PC-9 (cell line): ENCODE results near the gene C1orf159. TPM values are rescaled to one million over a fixed set of nuclear protein-coding genes. Genes with fewer than 3 reads are reported as not detected.

ENCODE experiments used
- BruUV-seq: library from RNA; stranded (reverse); fragments of 400-500 nt; replicated peaks from 2 replicates; lab custom pipeline; 2021; lab: Mats Ljungman, UMichigan
- CTCF ChIA-PET: fragments of 300-600 bp; sonication (Branson Sonifier 250); formaldehyde crosslinking; loops from one replicate; lab custom pipeline; 2022; ENCODE audit warnings: antibody characterized with exemption; lab: Charles Lee
- POLR2A ChIA-PET: fragments of 300-600 bp; sonication (Branson Sonifier 250); formaldehyde crosslinking; loops from one replicate; lab custom pipeline; 2022; ENCODE audit warnings: antibody characterized with exemption; ENCODE audit not compliant: unreplicated experiment; lab: Charles Lee
- DNase-seq, 2 experiments: peaks; one replicate each; pipeline versions ENCODE4 v3.0.0 to v3.0.0-alpha.2; 2015 to 2022; ENCODE audit warnings: mixed read lengths in 1 of 2
- H2AFZ ChIP-seq: fragments of 200-600 bp; sonication (generic); 2 replicates; pipeline ENCODE4 v1.8.1; 2017; ENCODE audit warnings: antibody characterized with exemption
- H3F3A ChIP-seq: fragments of 200-600 bp; sonication (generic); 2 replicates; pipeline ENCODE4 v1.8.1; 2017; ENCODE audit warnings: antibody characterized with exemption, mild to moderate bottlenecking, low read depth; ENCODE audit not compliant: insufficient read depth
- H3K27ac ChIP-seq: fragments of 200-600 bp; sonication (generic); 2 replicates; pipeline ENCODE4 v1.6.1; 2016; ENCODE audit warnings: mixed run types
- H3K27me3 ChIP-seq: fragments of 200-600 bp; sonication (generic); 2 replicates; pipeline ENCODE4 v1.6.1; 2016; ENCODE audit warnings: low read depth, mixed run types; ENCODE audit not compliant: insufficient read depth
- H3K36me3 ChIP-seq: fragments of 200-600 bp; sonication (generic); 2 replicates; pipeline ENCODE4 v1.6.1; 2016; ENCODE audit warnings: low read depth, mixed run types
- H3K4me1 ChIP-seq: fragments of 200-600 bp; sonication (generic); replicated peaks from 2 replicates; pipeline ENCODE4 v1.6.1; 2016; ENCODE audit warnings: mixed run types; ENCODE audit not compliant: insufficient read depth
- H3K4me2 ChIP-seq: fragments of 200-600 bp; sonication (generic); 2 replicates; pipeline ENCODE4 v1.6.1; 2017; ENCODE audit warnings: mixed run types
- H3K4me3 ChIP-seq: fragments of 200-600 bp; sonication (generic); 2 replicates; pipeline ENCODE4 v1.6.1; 2016; ENCODE audit warnings: mixed run types
- H3K79me2 ChIP-seq: fragments of 200-600 bp; sonication (generic); 2 replicates; pipeline ENCODE4 v1.6.1; 2017; ENCODE audit warnings: low read depth, mixed run types
- H3K9me2 ChIP-seq: fragments of 200-600 bp; sonication (generic); 2 replicates; pipeline ENCODE4 v1.8.1; 2017; ENCODE audit warnings: mild to moderate bottlenecking; ENCODE audit not compliant: insufficient read depth
- H3K9me3 ChIP-seq: fragments of 200-600 bp; sonication (generic); 2 replicates; pipeline ENCODE4 v1.8.1; 2016; ENCODE audit warnings: low read depth; ENCODE audit not compliant: insufficient read depth
- H4K20me1 ChIP-seq: fragments of 200-600 bp; sonication (generic); 2 replicates; pipeline ENCODE4 v1.8.1; 2017; ENCODE audit not compliant: insufficient read depth
- CTCF ChIP-seq: fragments of 200-600 bp; sonication (generic); conservative IDR thresholded peaks from 2 replicates; pipeline ENCODE4 v1.6.1; 2017; ENCODE audit warnings: mixed run types, antibody characterized with exemption, mild to moderate bottlenecking, moderate library complexity
- EZH2 ChIP-seq: fragments of 200-600 bp; sonication (generic); IDR thresholded peaks from 2 replicates; pipeline ENCODE4 v1.8.0; 2017; ENCODE audit warnings: antibody characterized with exemption, low read depth
- intact Hi-C: fragments of 100-400 bp; cut with micrococcal nuclease; formaldehyde crosslinking; loops from one replicate; pipeline ENCODE4 v1.10.0; 2022; ENCODE audit not compliant: unreplicated experiment
- total RNA-seq: library from RNA; stranded (reverse); gene quantifications from 2 replicates; pipeline ENCODE4 v1.2.3, GENCODE V29; 2021

The C1orf159 gene
- total RNA-seq, 1 experiment from 2014 or later = 31.1 TPM

DNA sequence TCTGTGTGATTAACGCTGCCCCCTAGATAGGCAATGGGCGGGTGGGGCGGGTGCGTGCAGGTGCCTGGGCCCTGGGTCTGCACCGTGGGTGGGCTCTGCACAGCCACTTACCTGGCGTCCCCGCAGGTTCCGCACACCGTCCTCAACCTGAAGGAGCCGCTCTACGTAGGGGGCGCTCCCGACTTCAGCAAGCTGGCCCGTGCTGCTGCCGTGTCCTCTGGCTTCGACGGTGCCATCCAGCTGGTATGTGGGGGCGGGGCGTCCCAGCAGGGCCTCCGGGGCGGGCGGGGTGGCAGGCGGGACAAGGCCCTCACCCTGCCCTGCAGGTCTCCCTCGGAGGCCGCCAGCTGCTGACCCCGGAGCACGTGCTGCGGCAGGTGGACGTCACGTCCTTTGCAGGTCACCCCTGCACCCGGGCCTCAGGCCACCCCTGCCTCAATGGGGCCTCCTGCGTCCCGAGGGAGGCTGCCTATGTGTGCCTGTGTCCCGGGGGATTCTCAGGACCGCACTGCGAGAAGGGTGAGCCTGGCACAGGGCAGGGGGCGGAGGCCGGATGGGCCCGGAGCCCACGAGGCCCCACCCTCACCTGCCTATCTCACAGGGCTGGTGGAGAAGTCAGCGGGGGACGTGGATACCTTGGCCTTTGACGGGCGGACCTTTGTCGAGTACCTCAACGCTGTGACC is 64.6 kb downstream of the C1orf159 start:
- H3K4me2 ChIP-seq = no peak overlapping the region
- intact Hi-C loops = no loop called here
- no TSS peak for BruUV-seq
- no peaks in the 10 kb centered on the region for H3K4me1 ChIP-seq
- no peak for TF ChIP-seq EZH2
- no peak for TF ChIP-seq CTCF
- no peaks in the 10 kb centered on the region for H3K36me3 ChIP-seq
- H3K79me2 ChIP-seq = no peaks in the 10 kb centered on the region
- H3K4me3 ChIP-seq = no peak overlapping the region
- CTCF ChIA-PET = no interaction called here
- no peaks in the 10 kb centered on the region; the same call in 1 of the 2 replicates for H4K20me1 ChIP-seq
- no peak overlapping the region for H3K27ac ChIP-seq
- no peaks in the 10 kb centered on the region for H3K27me3 ChIP-seq
- H2AFZ ChIP-seq = no peak overlapping the region
- POLR2A ChIA-PET = no interaction called here
- H3K9me3 ChIP-seq = no peaks in the 10 kb centered on the region
- peaks cover 11% of the 10 kb centered on the region; the same call in 1 of the 2 replicates for H3F3A ChIP-seq
- no peak for DNase-seq
- no peaks in the 10 kb centered on the region for H3K9me2 ChIP-seq

GRCh38 chr1:1050577-1051052 is 65.3 kb downstream of the C1orf159 start:
- intact Hi-C loops = no loop called here
- H4K20me1 ChIP-seq = no peaks in the 10 kb centered on the region
- no peaks in the 10 kb centered on the region for H3K27me3 ChIP-seq
- H3K79me2 ChIP-seq = no peaks in the 10 kb centered on the region
- peaks cover 11% of the 10 kb centered on the region; the same call in 1 of the 2 replicates for H3F3A ChIP-seq
- ChIA-PET POLR2A (no interaction called here), CTCF (no interaction called here)
- H3K4me3 ChIP-seq = no peak overlapping the region
- no peak overlapping the region for H3K4me2 ChIP-seq
- TF ChIP-seq CTCF (no peak), EZH2 (no peak)
- no peaks in the 10 kb centered on the region for H3K9me3 ChIP-seq
- no peak overlapping the region for H3K27ac ChIP-seq
- BruUV-seq = no TSS peak
- no peaks in the 10 kb centered on the region for H3K4me1 ChIP-seq
- no peak overlapping the region for H2AFZ ChIP-seq
- DNase-seq = no peak
- no peaks in the 10 kb centered on the region for H3K9me2 ChIP-seq
- no peaks in the 10 kb centered on the region for H3K36me3 ChIP-seq

DNA sequence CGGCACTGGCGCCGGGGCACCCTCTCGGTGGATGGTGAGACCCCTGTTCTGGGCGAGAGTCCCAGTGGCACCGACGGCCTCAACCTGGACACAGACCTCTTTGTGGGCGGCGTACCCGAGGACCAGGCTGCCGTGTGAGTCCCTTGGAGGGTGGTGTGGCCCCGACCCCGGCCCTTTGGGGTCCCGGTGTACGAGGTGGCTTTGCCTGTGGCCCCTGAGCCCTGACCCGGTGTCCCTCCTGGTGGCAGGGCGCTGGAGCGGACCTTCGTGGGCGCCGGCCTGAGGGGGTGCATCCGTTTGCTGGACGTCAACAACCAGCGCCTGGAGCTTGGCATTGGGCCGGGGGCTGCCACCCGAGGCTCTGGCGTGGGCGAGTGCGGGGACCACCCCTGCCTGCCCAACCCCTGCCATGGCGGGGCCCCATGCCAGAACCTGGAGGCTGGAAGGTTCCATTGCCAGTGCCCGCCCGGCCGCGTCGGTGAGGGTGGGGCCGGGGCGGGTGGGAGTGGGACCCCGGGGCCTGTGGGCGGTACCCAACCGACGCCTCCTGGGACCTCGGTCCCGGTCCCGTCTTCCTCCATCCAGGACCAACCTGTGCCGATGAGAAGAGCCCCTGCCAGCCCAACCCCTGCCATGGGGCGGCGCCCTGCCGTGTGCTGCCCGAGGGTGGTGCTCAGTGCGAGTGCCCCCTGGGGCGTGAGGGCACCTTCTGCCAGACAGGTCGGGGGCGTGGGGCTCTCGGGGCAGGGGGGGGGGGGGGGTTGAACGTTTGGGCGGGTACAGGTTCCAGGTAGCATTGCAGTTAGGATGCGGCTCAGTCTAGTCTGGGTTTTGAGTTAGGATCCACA is 66.3 kb downstream of the C1orf159 start:
- Histone ChIP-seq H3K27ac (no peak overlapping the region), H3K27me3 (no peaks in the 10 kb centered on the region), H3K9me3 (no peaks in the 10 kb centered on the region), H3K9me2 (no peaks in the 10 kb centered on the region), H3K4me3 (no peak overlapping the region), H3K36me3 (no peaks in the 10 kb centered on the region), H4K20me1 (peaks cover 5% of the 10 kb centered on the region; the same call in 1 of the 2 replicates), H3K4me2 (no peak overlapping the region), H3K4me1 (no peaks in the 10 kb centered on the region), H3K79me2 (no peaks in the 10 kb centered on the region), H3F3A (peaks cover 11% of the 10 kb centered on the region; the same call in 1 of the 2 replicates), H2AFZ (no peak overlapping the region)
- ChIA-PET CTCF (no interaction called here), POLR2A (no interaction called here)
- intact Hi-C loops = no loop called here
- BruUV-seq = no TSS peak
- TF ChIP-seq CTCF = no peak
- TF ChIP-seq EZH2 = no peak
- no peak for DNase-seq
